Measurements from ENCODE around the gene ORAI1. TPM values are rescaled to one million over a fixed set of nuclear protein-coding genes. Genes with fewer than 3 reads are reported as not detected.
"Not testable (repeated sequence)": the region's sequence is repeated elsewhere in the genome, so short reads cannot be mapped to it uniquely, and the experiment has no call there.

Gene ORAI1
- total RNA-seq, 2 experiments from 2014 or later: 54.2 to 60.1 TPM

GRCh38 chr12:121666829-121667228, 40.5 kb downstream of the ORAI1 start:
- not testable (repeated sequence) for H3K27me3 Mint-ChIP-seq; ATAC-seq (ENCODE audit: low read depth); H3K9me3 Mint-ChIP-seq; DNase-seq
- POLR2A ChIA-PET: interaction anchor here (9.8 kb wide), 1 partner anchor 39 kb away, joined by 166 read pairs; the partner anchor contains the start of gene ORAI1
- H3K4me3 Mint-ChIP-seq: peak overlapping the region; percentile 55
- H3K4me1 Mint-ChIP-seq: peaks cover 54% of the 10 kb centered on the region
- H3K27ac Mint-ChIP-seq: peak overlapping the region; percentile 84
- peaks cover 11% of the 10 kb centered on the region for H3K36me3 Mint-ChIP-seq

GRCh38 chr12:121668750-121669520, 42.6 kb downstream of the ORAI1 start:
- DNase-seq (peak; percentile 63), ATAC-seq (ENCODE audit: low read depth) (no peak)
- peaks cover 49% of the 10 kb centered on the region for H3K4me1 Mint-ChIP-seq
- peak overlapping the region; percentile 9 for H3K27ac Mint-ChIP-seq
- H3K4me3 Mint-ChIP-seq: no peak overlapping the region
- peaks cover 11% of the 10 kb centered on the region for H3K36me3 Mint-ChIP-seq
- POLR2A ChIA-PET: interaction anchor here (0.6 to 9.8 kb wide), 13 partner anchors 11 to 1378 kb away, joined by 3 to 166 read pairs (median 5); partner anchors contain the start of gene ORAI1
- no peaks in the 10 kb centered on the region for H3K9me3 Mint-ChIP-seq
- no peaks in the 10 kb centered on the region for H3K27me3 Mint-ChIP-seq

- H3K4me1 Mint-ChIP-seq: peaks cover 44% of the 10 kb centered on the region
- H3K4me3 Mint-ChIP-seq: no peak within 1 kb of the TSS
- DNase-seq (no peak), ATAC-seq (ENCODE audit: low read depth) (no peak)
- H3K27me3 Mint-ChIP-seq: no peaks in the 10 kb centered on the region
- POLR2A ChIA-PET: interaction anchor here (0.7 to 9.8 kb wide), 7 partner anchors 10 to 861 kb away, joined by 3 to 166 read pairs (median 5); partner anchors contain the start of gene ORAI1
- H3K27ac Mint-ChIP-seq: peak within 1 kb of the TSS; percentile 9
- peaks cover 10% of the 10 kb centered on the region for H3K36me3 Mint-ChIP-seq
- H3K9me3 Mint-ChIP-seq: no peaks in the 10 kb centered on the region
Observed at GRCh38 chr12:121669521-121669900, 43.2 kb downstream of the ORAI1 start, which contains the start of gene MORN3. Gene MORN3, minus strand, starts transcription at chr12:121669654. Its CDS starts 171 bp downstream, at chr12:121669483.

DNA sequence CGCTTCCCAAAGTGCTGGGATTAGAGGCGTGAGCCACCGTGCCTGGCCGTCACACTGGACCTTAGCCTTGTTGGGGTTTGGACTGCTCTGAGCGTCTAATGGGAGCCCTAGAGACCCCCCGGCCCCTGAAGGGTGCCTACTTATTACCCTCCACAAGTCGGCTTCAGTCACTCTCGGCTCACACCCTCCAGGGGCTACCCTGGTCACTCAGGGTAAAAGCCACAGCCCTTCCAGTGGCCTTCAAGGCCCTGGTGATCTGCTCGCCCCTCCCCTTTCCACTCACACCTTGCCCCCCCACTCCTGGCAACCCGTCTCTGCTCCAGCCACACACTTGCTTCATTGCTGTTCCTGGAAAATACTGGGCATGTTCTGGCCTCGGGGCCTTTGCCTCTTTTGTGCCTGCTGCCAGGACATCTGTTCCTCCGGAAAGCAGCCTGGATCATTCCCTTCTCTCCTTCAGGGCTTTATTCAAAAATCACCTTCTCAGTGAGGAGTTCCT, 46.7 kb downstream of the ORAI1 start:
- ATAC-seq (ENCODE audit: low read depth): peak; percentile 2
- no peak for DNase-seq
- Mint-ChIP-seq H3K36me3 (no peaks in the 10 kb centered on the region), H3K4me3 (peak overlapping the region; percentile 91), H3K9me3 (no peaks in the 10 kb centered on the region), H3K27me3 (no peaks in the 10 kb centered on the region), H3K27ac (peak overlapping the region; percentile 97), H3K4me1 (peaks cover 25% of the 10 kb centered on the region)
- POLR2A ChIA-PET: interaction anchor here (0.9 to 9.8 kb wide), 12 partner anchors 9 to 143 kb away, joined by 3 to 166 read pairs (median 6); partner anchors contain the start of gene ORAI1

GRCh38 chr12:121676190-121676589, 49.9 kb downstream of the ORAI1 start:
- Mint-ChIP-seq H3K4me3 (no peak overlapping the region), H3K4me1 (peaks cover 20% of the 10 kb centered on the region), H3K9me3 (no peaks in the 10 kb centered on the region), H3K27me3 (no peaks in the 10 kb centered on the region), H3K27ac (no peak overlapping the region), H3K36me3 (no peaks in the 10 kb centered on the region)
- POLR2A ChIA-PET: no interaction called here
- DNase-seq: no peak
- ATAC-seq (ENCODE audit: low read depth): no peak

DNA sequence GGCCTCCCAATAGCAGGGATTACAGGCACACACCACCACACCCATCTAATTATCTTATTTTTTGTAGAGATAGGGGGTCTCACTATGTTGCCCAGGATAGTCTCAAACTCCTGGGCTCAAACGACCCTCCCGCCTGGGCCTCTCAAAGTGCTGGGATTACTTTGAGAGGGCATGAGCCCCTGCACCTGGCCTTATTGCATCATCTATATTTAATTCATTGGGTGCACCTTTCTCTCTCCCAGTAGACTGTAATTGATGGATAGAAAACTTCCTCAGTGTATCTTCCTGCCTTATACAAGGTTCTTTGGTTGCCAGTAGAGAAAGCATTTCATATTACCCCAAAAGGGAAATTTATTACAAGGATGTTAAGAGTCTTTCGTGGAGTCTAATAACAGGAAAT, 52.0 kb downstream of the ORAI1 start:
- Mint-ChIP-seq H3K27me3 (no peaks in the 10 kb centered on the region), H3K27ac (no peak overlapping the region), H3K9me3 (no peaks in the 10 kb centered on the region), H3K36me3 (no peaks in the 10 kb centered on the region), H3K4me3 (no peak overlapping the region), H3K4me1 (peaks cover 11% of the 10 kb centered on the region)
- POLR2A ChIA-PET: interaction anchor here (1.0 kb wide), 1 partner anchor 51 kb away, joined by 7 read pairs; the partner anchor contains the start of gene ORAI1
- DNase-seq: no peak
- no peak for ATAC-seq (ENCODE audit: low read depth)

- H3K9me3 Mint-ChIP-seq: no peaks in the 10 kb centered on the region
- no peak overlapping the region for H3K27ac Mint-ChIP-seq
- no peaks in the 10 kb centered on the region for H3K36me3 Mint-ChIP-seq
- POLR2A ChIA-PET: interaction anchor here (0.6 to 1.0 kb wide), 2 partner anchors 52 to 615 kb away, joined by 3 to 7 read pairs; partner anchors contain the start of gene ORAI1
- H3K4me1 Mint-ChIP-seq: peaks cover 7% of the 10 kb centered on the region
- no peak for ATAC-seq (ENCODE audit: low read depth)
- H3K27me3 Mint-ChIP-seq: no peaks in the 10 kb centered on the region
- no peak for DNase-seq
- H3K4me3 Mint-ChIP-seq: no peak overlapping the region
Observed at GRCh38 chr12:121678716-121679300, 52.5 kb downstream of the ORAI1 start.

DNA sequence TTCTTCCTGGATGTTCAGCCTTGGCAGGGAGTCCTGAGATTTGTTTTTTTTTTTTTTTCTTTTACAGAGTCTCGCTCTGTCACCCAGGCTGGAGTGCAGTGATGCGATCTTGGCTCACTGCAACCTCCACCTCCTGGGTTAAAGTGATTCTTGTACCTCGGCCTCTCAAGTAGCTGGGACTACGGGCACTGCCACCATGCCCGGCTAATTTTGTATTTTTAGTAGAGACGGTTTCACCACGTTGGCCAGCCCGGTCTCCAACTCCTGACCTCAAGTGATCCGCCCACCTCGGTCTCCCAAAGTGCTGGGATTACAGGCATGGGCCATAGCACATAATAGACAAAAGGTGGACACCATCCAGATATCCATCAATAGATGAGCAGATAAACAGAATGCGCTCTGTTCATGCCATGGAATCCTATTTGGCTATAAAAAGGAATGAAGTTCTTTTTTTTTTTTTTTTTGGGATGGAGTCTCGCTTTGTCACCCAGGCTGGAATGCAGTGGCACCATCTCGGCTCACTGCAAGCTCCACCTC, 53.4 kb downstream of the ORAI1 start:
- H3K27me3 Mint-ChIP-seq; H3K36me3 Mint-ChIP-seq; H3K4me1 Mint-ChIP-seq; DNase-seq; H3K27ac Mint-ChIP-seq; H3K4me3 Mint-ChIP-seq; H3K9me3 Mint-ChIP-seq; ATAC-seq (ENCODE audit: low read depth): not testable (repeated sequence)
- POLR2A ChIA-PET: interaction anchor here (0.7 to 1.0 kb wide), 3 partner anchors 53 to 218 kb away, joined by 3 to 7 read pairs (median 4); partner anchors contain the start of gene ORAI1

- Mint-ChIP-seq H3K27me3 (no peaks in the 10 kb centered on the region), H3K4me1 (peaks cover 2% of the 10 kb centered on the region), H3K27ac (no peak overlapping the region), H3K4me3 (no peak overlapping the region), H3K9me3 (no peaks in the 10 kb centered on the region), H3K36me3 (peaks cover 2% of the 10 kb centered on the region)
- no peak for ATAC-seq (ENCODE audit: low read depth)
- POLR2A ChIA-PET: interaction anchor here (0.9 kb wide), 1 partner anchor 22 kb away, joined by 3 read pairs; no protein-coding TSS in a partner anchor
- no peak for DNase-seq
Observed at GRCh38 chr12:121688966-121689365, 62.6 kb downstream of the ORAI1 start.

- ATAC-seq (ENCODE audit: low read depth) (no peak), DNase-seq (no peak)
- peaks cover 2% of the 10 kb centered on the region for H3K36me3 Mint-ChIP-seq
- peaks cover 2% of the 10 kb centered on the region for H3K4me1 Mint-ChIP-seq
- H3K4me3 Mint-ChIP-seq: no peak overlapping the region
- H3K27ac Mint-ChIP-seq: no peak overlapping the region
- no peaks in the 10 kb centered on the region for H3K27me3 Mint-ChIP-seq
- no peaks in the 10 kb centered on the region for H3K9me3 Mint-ChIP-seq
- POLR2A ChIA-PET: interaction anchor here (0.9 kb wide), 1 partner anchor 22 kb away, joined by 3 read pairs; no protein-coding TSS in a partner anchor
Observed at GRCh38 chr12:121689430-121689829, 63.1 kb downstream of the ORAI1 start.

Other genes with a start within 250 kb of the ORAI1 start
- 10 to 100 TPM; 81.9 to 84.5 TPM for gene RNF34, start 226.4 kb upstream of the ORAI1 start, total RNA-seq
- 10 to 100 TPM; 84.8 to 88.7 TPM for gene KDM2B, start 45.5 kb upstream of the ORAI1 start, total RNA-seq
- 1 to 10 TPM; 5.2 to 6.2 TPM for gene MORN3, start 43.1 kb downstream of the ORAI1 start, total RNA-seq
- gene TMEM120B, start 86.2 kb downstream of the ORAI1 start, total RNA-seq: 1 to 10 TPM; 9.8 to 9.9 TPM
- gene RHOF, start 167.2 kb downstream of the ORAI1 start, total RNA-seq: 100 to 1,000 TPM; 144 to 157 TPM
- 10 to 100 TPM; 45.0 to 46.8 TPM for gene SETD1B, start 177.5 kb downstream of the ORAI1 start, total RNA-seq
- gene HPD, start 232.3 kb downstream of the ORAI1 start, total RNA-seq: not detected